Measurements from ENCODE around the gene DCAF12.

GRCh38 chr9:34047864-34048726 lies 78.4 kb downstream of the DCAF12 start:
- TF ChIP-seq CTCF (IDR thresholded peaks at IDR 0.05) (no peak), POLR2AphosphoS5 (IDR thresholded peaks at IDR 0.05; ENCODE audit: low read depth, low read length) (no peak), REST (IDR thresholded peaks at IDR 0.05; ENCODE audit: insufficient read depth in 1 of 2, low read depth in 2 of 2, low read length in 1 of 2) (no peak), SIN3A (IDR thresholded peaks at IDR 0.05; ENCODE audit: borderline replicate concordance, insufficient read depth, low read depth, low read length) (0 out of 2 replicates have a peak, but pooled peaks have one; percentile 3)

Measured in Panc1 (cell line).